ENCODE results near the gene GASK1A.

GASK1A gene

GRCh38 chr3:43015572-43015971 is 36.5 kb downstream of the GASK1A start:
- DNase-seq, result no peak

- no peak for DNase-seq
Measured at GRCh38 chr3:43015991-43016865, 37.1 kb downstream of the GASK1A start.

- DNase-seq, result no peak
Measured at GRCh38 chr3:43017004-43017403, 37.9 kb downstream of the GASK1A start.

- no peak for DNase-seq
Measured at GRCh38 chr3:43017593-43018195, 38.6 kb downstream of the GASK1A start.

- no peak for DNase-seq
Measured at GRCh38 chr3:43018246-43018645, 39.1 kb downstream of the GASK1A start.

- DNase-seq, result no peak
Measured at GRCh38 chr3:43019006-43019809, 40.1 kb downstream of the GASK1A start.

GRCh38 chr3:43019826-43020225 is 40.7 kb downstream of the GASK1A start:
- DNase-seq, result no peak

GRCh38 chr3:43021186-43021585 is 42.1 kb downstream of the GASK1A start:
- no peak for DNase-seq

- DNase-seq, result no peak
Measured at GRCh38 chr3:43022121-43022520, 43.0 kb downstream of the GASK1A start.

GRCh38 chr3:43023066-43023465 is 44.0 kb downstream of the GASK1A start:
- no peak for DNase-seq

- no peak for DNase-seq
Measured at GRCh38 chr3:43023746-43024145, 44.6 kb downstream of the GASK1A start.

GRCh38 chr3:43024181-43024885 is 45.2 kb downstream of the GASK1A start:
- peak; percentile 31 to 53 for DNase-seq

GRCh38 chr3:43025423-43025822 is 46.3 kb downstream of the GASK1A start:
- no peak for DNase-seq

- DNase-seq, result no peak
Measured at GRCh38 chr3:43028001-43028400, 48.9 kb downstream of the GASK1A start.

- DNase-seq, result no peak
Measured at GRCh38 chr3:43028678-43029490, 49.8 kb downstream of the GASK1A start.

GRCh38 chr3:43030162-43030935 is 51.2 kb downstream of the GASK1A start:
- DNase-seq, result no peak

GRCh38 chr3:43031485-43031884 is 52.4 kb downstream of the GASK1A start:
- DNase-seq, result no peak

- no peak for DNase-seq
Measured at GRCh38 chr3:43031889-43032545, 52.9 kb downstream of the GASK1A start.

GRCh38 chr3:43032646-43033628 is 53.8 kb downstream of the GASK1A start:
- no peak for DNase-seq
